ENCODE results near the gene CDH18.

Gene CDH18

DNA sequence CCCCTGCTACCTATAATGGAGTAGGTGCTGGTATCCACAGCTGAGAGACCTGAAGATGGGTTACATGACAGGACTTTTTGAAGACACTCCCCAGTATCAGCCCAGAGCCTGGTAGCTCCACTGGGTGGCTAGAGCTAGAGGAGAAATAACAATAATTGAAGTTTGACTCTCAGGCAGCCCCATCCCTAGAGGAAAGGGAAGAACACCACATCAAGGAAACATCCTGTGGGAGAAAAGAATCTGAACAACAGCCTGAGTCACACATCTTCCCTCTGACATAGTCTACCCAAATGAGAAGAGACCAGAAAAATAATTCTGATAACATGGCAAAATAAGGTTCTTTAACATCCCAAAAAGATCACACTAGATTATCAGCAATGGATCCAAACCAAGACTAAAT, 432.1 kb downstream of the CDH18 start:
- no peak for FAIRE-seq

DNA sequence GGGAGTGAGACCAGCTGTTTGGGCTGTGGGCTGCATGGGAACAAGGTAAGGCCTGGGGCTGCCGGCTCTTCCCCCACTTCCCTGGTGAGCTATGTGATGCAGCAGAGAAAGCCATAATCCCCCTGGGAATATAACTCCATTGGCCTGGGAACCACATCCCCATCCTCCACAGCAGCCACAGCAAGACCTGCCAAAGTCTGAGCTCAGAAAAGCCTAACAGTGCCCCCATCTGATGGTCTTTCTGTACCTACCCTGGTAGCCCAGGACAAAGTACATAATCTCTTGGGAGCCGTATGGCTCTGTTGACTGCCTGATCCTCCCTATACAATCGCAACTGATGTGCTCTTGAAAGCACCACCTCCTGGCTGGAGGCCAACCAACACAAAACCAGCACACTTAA, 432.6 kb downstream of the CDH18 start:
- no peak for FAIRE-seq

DNA sequence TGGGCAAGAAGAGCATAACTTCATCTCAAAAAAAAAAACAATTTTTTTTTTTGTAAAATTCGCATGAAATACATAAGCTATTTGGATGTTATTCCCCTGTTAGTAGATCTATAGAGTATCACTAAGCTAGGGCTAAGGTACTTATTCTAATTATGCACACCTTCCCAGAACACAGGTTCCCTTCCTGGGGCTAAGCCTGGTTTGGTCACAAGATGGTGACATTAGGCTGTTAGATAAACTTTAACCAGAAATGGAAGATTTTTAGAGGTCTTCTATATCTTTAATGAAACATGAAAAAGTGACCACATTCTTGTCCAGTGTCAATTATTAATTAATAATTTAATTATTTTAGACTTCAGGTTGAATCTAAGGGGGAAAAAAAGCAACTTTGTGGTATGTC, 433.5 kb downstream of the CDH18 start:
- no peak for FAIRE-seq

DNA sequence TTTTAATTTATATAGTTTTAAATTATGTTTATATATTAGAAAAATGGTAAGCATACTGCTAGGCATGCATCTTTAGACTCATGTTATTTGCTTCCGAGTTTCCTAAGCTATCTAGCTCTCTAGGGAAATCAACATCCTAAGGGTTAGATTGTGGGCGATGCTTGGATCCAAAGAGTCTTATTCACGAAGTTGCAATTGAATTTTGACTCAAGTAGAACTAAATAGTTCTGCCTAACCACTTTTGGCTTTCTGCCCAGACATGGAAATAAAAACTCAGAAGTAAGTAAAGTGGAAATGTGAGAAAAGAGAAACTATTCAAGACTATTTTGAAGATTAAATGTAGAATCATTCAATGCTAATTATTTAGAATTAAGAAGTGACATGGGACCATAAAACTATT, 440.4 kb downstream of the CDH18 start:
- FAIRE-seq, result no peak

DNA sequence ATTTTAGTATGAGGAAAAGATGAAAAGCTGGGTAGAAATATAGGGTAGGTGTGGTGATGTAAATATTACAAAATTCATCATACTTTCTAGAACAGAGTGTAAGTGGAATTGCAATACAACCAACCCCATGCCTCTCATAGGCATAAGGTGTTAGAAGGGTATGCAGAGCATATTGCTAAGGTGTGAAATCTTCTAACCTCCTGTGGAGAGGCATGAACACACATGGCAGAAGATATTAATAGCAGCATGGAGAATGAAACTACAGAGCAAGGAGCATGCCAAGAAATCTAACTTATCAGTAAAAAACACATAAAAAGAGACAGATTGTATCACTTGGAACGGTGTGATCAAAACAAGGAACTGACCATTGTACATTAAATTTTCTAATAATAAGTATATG, 441.5 kb downstream of the CDH18 start:
- FAIRE-seq, result no peak

DNA sequence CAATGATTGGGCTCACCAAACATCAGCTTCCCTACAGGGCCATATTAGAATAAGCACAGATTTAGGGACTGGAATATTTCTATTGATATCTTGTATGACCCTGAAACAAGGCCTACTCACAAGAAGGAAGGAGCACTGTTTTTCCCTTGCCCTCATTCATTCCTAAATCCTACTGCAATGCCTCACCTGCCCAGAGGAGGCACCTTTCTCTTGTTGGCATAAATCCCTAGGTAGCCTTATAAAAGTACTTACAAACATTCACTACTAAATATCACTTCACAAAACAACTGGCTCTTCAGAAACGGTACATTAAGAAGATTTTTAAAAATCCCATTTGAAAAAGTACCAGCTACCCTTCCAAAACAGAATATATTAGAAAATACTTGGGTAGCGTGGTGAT, 449.4 kb downstream of the CDH18 start:
- FAIRE-seq, result no peak

DNA sequence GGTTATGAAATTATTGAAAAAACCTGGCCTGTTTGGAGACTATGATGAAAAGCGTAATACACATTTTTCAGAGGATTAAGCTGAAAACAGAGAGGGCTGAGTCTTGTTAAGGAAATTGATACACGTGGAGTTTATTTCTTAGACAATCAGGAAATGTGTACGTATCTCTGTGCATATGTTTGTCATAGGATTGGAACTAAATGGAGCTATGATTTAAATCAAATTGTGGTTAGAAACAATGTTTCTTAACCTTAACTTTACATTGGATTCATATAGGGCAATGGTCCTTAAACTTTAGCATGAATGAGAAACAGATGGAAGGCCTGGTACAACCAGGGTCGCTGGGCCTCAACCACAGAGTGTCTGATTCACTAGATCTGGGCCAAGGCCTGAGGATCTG, 451.6 kb downstream of the CDH18 start:
- no peak for FAIRE-seq

DNA sequence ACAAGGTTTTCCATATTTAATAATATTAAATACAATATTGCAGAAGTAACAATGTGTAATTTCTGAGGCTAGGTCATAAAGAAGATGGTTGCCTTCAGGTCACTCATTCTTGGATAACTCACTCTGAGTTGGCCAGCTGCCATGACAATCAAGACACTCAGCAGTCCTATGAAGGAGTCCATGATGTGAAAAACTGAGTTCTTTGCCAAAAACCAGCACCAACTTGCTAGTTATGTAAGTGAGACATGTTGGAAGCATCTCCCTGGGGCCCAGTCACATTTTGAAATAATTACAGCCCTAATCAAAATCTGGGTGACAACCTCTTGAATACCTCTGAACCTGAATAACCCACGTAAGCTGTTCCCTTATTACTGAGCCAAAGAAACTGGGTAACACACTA, 453.2 kb downstream of the CDH18 start:
- FAIRE-seq, result no peak

DNA sequence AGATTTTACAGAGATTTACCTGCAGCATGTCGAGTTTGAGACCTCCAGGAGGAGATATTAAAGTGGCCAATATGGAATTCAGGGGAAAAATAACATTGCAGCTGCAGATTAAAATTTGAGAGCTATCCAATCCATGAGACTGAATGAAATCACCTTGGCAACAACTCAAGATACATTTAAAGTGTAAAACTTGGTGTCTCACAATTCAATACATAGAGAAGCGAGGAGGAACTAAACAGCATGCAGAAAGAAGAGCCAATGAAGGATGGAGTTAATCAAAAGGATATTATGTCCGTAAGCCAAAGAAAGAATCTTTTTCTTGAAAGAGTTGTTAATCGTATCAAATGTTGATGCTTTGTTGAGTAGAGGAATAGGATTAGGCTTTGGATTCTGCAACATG, 455.1 kb downstream of the CDH18 start:
- FAIRE-seq, result no peak

DNA sequence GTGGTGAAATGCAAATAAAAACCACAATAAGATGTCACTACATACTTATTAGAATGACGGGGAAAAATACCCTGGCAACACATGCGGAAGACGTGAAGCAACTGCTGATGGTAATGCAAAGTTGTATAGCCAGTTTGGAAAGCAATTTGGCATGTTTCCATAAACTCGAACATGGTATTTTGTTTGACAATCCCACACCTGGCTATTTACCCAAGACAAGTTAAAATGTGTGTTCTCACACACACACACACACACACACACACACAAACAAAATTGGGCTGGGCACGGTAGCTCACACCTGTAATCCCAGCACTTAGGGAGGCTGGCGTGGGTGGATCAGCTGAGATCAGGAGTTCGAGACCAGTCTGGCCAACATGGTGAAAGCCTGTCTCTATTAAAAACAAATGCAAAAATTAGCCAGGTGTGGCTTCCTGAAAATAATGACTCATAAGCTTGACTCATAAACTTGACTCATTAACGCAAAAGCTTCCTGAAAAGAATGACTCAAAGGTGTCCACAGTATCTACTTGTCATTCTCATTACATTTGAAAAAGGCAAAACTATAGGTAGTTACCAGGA, 456.5 kb downstream of the CDH18 start:
- FAIRE-seq, result no peak

DNA sequence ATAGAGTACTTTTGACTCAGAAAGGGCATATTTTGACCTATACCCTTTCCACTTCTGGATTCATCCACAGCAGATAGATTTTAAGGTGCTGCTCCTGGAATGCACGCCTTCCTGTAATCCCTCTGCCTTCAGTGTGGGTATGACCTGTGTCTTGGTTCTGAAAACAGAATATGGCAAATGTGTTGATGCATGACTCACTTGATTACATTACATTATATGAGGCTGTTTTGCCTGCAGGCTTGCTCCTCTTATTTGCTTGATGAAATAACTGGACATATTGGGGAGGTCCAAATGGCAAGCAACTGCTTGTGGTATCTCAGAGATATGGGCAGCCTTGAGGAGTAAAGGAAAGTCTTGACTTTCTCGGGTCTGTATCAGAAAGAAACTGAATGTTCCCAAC, 468.6 kb downstream of the CDH18 start:
- no peak for FAIRE-seq

DNA sequence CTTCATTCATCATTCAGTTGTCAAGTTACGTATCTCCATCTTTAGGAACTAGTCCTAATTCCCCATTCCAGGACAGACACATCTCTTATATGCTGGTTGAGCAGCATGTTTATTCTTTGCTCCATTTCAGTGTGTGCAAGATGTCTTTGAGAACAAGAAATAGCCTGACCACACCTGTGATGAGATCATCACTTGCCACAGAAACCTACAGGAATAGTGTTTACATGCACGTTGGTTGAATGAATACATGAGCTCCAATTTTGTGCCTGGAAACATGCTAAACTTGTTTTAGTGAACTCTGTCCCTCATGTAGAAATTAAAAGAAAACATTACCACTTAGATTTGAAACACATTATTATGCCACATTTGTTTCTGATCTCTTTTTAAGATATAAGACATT, 489.1 kb downstream of the CDH18 start:
- no peak for FAIRE-seq

DNA sequence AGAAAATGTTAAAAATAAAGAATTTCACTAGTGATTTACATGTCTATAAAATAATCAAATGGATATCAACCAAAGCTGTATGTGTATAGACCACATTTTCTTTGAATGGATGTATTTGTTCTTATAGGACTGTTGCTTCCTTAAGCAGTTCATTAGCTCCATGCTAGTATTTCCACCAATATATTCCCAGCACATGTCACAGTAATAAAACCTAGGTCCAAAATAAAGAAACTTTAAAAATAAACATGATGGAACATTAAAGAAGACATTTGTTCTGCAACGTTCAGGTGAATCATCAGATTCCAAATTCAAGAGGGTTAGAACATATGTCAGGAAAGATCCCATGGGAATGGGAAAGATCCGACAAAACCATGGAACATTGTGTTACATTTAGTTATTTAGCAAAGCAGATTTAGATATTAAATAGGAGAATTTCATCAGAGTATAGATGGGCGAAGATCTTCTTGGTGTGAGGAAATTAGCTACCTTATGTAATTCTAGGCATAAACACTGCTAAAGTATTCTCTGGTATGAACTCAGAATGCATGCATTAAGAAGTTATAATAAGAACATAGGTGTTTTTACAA, 490.7 kb downstream of the CDH18 start:
- no peak for FAIRE-seq

DNA sequence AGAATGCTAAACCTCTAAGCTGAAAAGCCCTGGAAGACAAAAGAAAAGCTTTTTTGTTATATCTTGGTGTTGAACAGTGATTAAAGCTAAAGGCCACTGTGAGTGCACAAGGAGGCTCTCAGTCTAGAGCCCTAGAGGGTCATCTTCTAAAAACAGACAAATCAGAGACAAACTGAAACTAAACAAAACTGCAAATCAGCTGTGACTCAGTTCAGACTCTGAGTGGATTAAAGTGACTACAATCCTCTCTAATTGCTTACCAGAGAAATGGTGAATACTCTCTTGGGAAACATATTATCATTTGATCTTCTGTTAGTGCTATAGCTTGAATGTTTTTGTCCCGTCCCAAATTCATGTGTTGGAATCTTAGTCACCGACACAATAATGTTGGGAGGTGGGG, 491.9 kb downstream of the CDH18 start:
- no peak for FAIRE-seq

DNA sequence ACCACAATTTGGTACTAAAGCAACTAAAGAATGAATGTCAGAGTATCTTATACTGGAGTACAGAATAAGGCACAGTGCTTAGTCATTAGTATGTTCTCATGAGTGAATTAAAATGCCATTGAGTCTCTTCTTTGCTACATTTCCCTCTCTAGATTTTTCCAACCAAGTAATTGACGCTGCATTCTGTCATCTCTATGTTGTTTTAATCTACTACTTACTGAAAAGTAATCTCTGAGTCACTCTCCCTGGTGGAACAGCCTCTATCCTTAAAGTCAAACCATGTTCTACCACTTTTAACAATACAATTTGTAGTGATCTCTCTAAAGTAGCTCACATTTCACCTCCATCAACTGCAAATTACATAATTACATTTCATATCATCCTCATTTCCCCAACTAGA, 495.1 kb downstream of the CDH18 start:
- FAIRE-seq, result no peak

DNA sequence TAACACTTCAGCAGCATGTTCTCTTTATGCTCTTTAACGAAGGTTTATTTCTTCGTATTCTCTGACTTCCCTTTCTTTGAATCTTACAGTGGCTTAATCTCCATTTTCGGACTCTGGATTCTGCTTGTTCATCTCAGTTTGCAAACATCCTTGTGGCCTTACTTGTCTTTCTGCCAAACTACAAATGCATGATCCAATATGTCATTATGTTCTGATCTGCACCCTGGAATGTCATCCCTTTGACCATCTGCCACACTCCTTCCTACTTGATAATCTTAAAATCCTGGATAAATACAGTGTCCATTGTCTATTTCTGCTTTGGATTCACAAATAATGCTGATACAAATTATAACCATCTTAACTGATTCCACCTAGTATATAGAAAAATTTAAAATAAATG, 499.2 kb downstream of the CDH18 start:
- FAIRE-seq, result no peak

DNA sequence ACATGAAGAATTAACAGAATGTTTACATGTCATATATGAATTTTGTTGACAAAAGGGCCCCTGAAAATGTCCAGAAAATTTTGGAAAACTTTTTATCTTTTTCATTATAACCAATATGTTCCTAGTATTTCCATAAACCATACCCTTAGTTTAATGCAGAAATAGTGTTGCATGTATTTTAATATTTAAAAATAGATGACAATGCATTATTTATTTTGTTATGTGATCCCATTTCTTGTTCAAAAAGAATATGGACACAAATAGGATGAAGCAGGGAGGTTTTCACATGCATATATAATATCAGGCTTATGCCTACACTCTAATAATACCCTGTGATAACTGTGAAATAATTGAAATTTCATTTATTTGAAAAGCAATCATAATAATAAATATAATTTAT, 500.5 kb downstream of the CDH18 start:
- no peak for FAIRE-seq

DNA sequence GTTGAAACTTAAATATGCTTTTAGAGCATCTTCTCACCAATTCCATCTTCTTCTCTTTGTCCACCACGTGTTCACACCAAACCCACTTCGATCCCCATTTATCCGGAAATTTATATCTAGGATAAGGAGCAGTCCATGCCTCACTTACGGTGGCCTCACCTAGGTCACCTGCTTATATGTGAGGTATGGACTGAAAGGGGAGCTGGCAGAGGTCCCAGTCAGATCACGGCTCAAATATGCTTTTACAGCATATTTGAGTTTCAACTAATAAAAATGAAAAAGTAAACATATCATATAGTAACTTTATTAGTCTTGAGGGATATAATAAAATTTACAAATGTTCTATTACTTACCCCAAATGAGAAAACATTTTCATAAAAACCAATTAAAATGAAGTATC, 508.4 kb downstream of the CDH18 start:
- FAIRE-seq, result no peak

DNA sequence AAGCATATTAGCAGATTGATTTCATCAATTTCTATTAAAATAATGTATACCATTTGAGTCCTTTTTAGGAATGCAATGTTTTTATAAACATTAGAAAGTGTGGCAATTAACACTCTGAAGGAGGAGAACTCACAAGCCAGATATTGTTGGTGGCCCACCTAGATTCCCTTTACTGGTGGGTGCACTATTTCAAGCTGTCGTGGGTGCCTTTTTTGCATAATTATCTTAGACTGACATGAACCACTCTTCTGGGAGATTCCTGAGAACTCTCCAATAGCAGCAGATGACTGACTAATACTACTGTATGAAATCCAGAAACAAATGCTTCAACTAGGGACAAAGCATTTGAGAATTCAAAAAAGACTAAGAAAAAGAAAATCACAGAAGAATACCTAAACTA, 526.0 kb downstream of the CDH18 start:
- FAIRE-seq, result no peak

DNA sequence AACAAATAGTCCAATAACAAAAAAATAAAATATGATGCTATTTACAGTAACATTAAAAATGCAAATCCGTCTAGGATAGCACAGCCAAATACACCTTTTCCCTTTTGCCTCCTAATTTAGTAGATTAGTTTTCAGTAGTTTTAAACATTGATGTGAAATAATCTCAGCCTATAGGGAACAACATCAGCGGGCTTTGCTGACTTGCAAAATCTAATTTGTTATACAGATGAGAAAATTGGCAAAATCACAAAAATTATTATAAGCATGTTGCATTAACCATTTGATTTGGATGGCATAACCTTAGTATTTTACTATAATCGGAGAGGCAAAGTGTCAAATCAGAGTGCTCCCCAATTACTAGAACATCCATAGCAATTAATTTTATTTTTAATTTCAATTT, 563.5 kb downstream of the CDH18 start:
- no peak for FAIRE-seq
